Upper lobe of left lung (tissue), 4 donors: Measurements from ENCODE around the gene GMIP.

Source experiments
- EP300 ChIP-seq, 4 donors: sonication (generic); formaldehyde crosslinking; IDR thresholded peaks; one replicate each; pipeline ENCODE4 v1.5.1; 2017; ENCODE audit warnings: antibody characterized with exemption in 4 of 4, control low read depth in 2 of 4
- POLR2A ChIP-seq, 4 donors: fragments of 450-650 bp; IDR thresholded peaks; one replicate each; pipeline ENCODE4 v1.5.1; 2016 to 2017; ENCODE audit warnings: antibody characterized with exemption in 4 of 4, mild to moderate bottlenecking in 2 of 4
- POLR2AphosphoS5 ChIP-seq, 2 donors: sonication (generic); formaldehyde crosslinking; IDR thresholded peaks; one replicate each; pipeline ENCODE4 v1.5.1; 2017; ENCODE audit warnings: antibody characterized with exemption in 2 of 2
- TF ChIP-seq, protein P1 (sequence below), 6 experiments: fragments of 450-650 bp in 4 of 6; fragments of 200-600 bp in 2 of 6; sonication (generic) in 2 of 6; IDR thresholded peaks; one replicate each; pipeline ENCODE4 v1.5.1; 2016 to 2019; ENCODE audit warnings: antibody characterized with exemption in 6 of 6

DNA sequence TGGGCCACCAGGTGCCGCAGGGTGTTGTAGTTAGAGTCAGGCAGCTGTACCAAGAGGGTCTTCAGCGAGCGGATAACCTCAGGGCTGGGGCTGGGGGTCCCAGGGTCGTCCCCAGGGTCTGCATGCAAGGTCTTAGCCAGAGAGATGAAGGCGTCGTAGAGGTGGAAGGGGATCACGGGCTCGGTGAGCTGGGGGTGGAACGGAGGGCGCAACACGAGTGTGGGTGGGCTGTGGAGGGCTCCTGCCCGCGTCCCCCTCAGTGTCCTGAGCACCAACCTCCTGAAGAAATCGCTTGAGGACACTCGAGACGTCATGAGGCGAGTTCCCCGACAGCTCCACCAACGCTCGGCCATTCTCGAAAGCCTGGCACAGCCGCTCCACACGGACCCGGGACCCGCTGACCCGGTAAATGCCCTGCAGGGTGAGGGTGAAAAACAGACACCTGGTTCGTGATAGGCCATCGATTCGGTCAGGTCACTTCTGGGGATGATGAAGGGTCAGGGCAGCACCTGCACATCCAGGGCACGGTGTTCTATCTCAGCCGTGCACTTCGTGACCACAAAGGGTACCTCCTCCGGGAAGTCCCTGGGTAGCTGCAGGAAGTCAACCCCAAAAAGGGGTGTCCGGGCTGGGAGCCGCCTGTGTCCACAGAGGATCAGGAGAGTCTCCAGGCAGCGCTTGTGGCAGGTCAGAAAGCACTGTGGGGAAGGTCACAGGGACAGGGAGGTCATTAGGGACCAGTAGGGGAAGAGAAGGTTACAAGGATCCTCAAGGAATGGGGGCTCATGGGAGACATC is 8.7 kb downstream of the GMIP start:
- TF ChIP-seq, protein P1, sequence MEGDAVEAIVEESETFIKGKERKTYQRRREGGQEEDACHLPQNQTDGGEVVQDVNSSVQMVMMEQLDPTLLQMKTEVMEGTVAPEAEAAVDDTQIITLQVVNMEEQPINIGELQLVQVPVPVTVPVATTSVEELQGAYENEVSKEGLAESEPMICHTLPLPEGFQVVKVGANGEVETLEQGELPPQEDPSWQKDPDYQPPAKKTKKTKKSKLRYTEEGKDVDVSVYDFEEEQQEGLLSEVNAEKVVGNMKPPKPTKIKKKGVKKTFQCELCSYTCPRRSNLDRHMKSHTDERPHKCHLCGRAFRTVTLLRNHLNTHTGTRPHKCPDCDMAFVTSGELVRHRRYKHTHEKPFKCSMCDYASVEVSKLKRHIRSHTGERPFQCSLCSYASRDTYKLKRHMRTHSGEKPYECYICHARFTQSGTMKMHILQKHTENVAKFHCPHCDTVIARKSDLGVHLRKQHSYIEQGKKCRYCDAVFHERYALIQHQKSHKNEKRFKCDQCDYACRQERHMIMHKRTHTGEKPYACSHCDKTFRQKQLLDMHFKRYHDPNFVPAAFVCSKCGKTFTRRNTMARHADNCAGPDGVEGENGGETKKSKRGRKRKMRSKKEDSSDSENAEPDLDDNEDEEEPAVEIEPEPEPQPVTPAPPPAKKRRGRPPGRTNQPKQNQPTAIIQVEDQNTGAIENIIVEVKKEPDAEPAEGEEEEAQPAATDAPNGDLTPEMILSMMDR (IDR thresholded peaks at IDR 0.05) = no peak
- TF ChIP-seq POLR2A (IDR thresholded peaks at IDR 0.05) (no peak), EP300 (IDR thresholded peaks at IDR 0.05) (no peak), POLR2AphosphoS5 (IDR thresholded peaks at IDR 0.05) (no peak)
